OCI-LY7 (cell line): ENCODE results near the gene WDR47. TPM values are rescaled to one million over a fixed set of nuclear protein-coding genes. Genes with fewer than 3 reads are reported as not detected.

Experiments
- BruUV-seq: library from RNA; stranded (reverse); fragments of 400-500 nt; replicated peaks from 2 replicates; lab custom pipeline; 2021; lab: Mats Ljungman, UMichigan
- CTCF ChIA-PET: fragments of 300-600 bp; sonication (Branson Sonifier 250); formaldehyde crosslinking; loops from one replicate; lab custom pipeline; 2022; ENCODE audit warnings: antibody characterized with exemption; ENCODE audit not compliant: unreplicated experiment; lab: Charles Lee
- POLR2A ChIA-PET: fragments of 300-600 bp; sonication (Branson Sonifier 250); formaldehyde crosslinking; loops from one replicate; lab custom pipeline; 2022; ENCODE audit warnings: antibody characterized with exemption; lab: Charles Lee
- DNase-seq: peaks from one replicate; pipeline ENCODE4 v3.0.0-alpha.2; 2015; ENCODE audit warnings: low spot score
- H2AFZ ChIP-seq: fragments of 200-600 bp; sonication (generic), shearing (Covaris generic); 2 replicates; pipeline ENCODE4 v1.6.1; 2014; ENCODE audit warnings: mild to moderate bottlenecking, antibody characterized with exemption, low read length, moderate library complexity
- H3K27ac ChIP-seq: fragments of 200-600 bp; sonication (generic); 2 replicates; pipeline ENCODE4 v1.5.1; 2014; ENCODE audit warnings: mixed run types, low read depth, mild to moderate bottlenecking, moderate library complexity, low read length, inconsistent platforms; ENCODE audit not compliant: poor library complexity, severe bottlenecking
- H3K36me3 ChIP-seq: fragments of 200-600 bp; sonication (generic); 2 replicates; pipeline ENCODE4 v1.6.1; 2014; ENCODE audit warnings: mild to moderate bottlenecking, antibody characterized with exemption, low read length, moderate library complexity, mixed read lengths; ENCODE audit not compliant: insufficient read depth
- H3K4me1 ChIP-seq: fragments of 200-600 bp; sonication (generic); 2 replicates; pipeline ENCODE4 v1.5.1; 2014; ENCODE audit warnings: mild to moderate bottlenecking, low read length; ENCODE audit not compliant: insufficient read depth, poor library complexity, severe bottlenecking
- H3K4me2 ChIP-seq: fragments of 200-600 bp; sonication (generic); 2 replicates; pipeline ENCODE4 v1.6.1; 2014; ENCODE audit warnings: mild to moderate bottlenecking, low read length
- H3K4me3 ChIP-seq: fragments of 200-600 bp; sonication (generic); 2 replicates; pipeline ENCODE4 v1.5.1; 2014; ENCODE audit warnings: mild to moderate bottlenecking, low read depth, low read length; ENCODE audit not compliant: poor library complexity, severe bottlenecking
- H3K79me2 ChIP-seq: fragments of 200-600 bp; sonication (generic); 2 replicates; pipeline ENCODE4 v1.6.1; 2016; ENCODE audit warnings: low read depth, mild to moderate bottlenecking, low read length, moderate library complexity, mixed read lengths; ENCODE audit not compliant: insufficient read depth
- H3K9me2 ChIP-seq: fragments of 200-600 bp; sonication (generic); 2 replicates; pipeline ENCODE4 v1.6.1; 2016; ENCODE audit warnings: mild to moderate bottlenecking, low read length, mixed read lengths; ENCODE audit not compliant: insufficient read depth
- H3K9me3 ChIP-seq: fragments of 200-600 bp; sonication (generic); 2 replicates; pipeline ENCODE4 v1.6.1; 2014; ENCODE audit warnings: mild to moderate bottlenecking, mixed run types, low read length, mixed read lengths
- H4K20me1 ChIP-seq: fragments of 200-600 bp; sonication (generic); 2 replicates; pipeline ENCODE4 v1.6.1; 2014; ENCODE audit warnings: mild to moderate bottlenecking, antibody characterized with exemption, low read length, moderate library complexity, mixed read lengths; ENCODE audit not compliant: insufficient read depth
- EZH2phosphoT487 ChIP-seq: fragments of 200-600 bp; sonication (generic); IDR thresholded peaks from 2 replicates; pipeline ENCODE4 v1.6.1; 2018; ENCODE audit warnings: low read depth, borderline replicate concordance, mild to moderate bottlenecking, mixed run types, antibody characterized with exemption, low read length, moderate library complexity, mixed read lengths
- intact Hi-C: fragments of 100-400 bp; cut with micrococcal nuclease; formaldehyde crosslinking; loops from one replicate; pipeline ENCODE4 v1.10.0; 2022; ENCODE audit not compliant: unreplicated experiment
- total RNA-seq, 2 experiments: library from RNA; depleted of rRNA in 1 of 2; stranded (reverse); fragments of >200 nt in 1 of 2; shearing (Covaris generic) in 1 of 2; gene quantifications; 2 replicates each; pipeline ENCODE4 v1.2.3, GENCODE V29; 2014 to 2022
- TF ChIP-seq, protein P1 (sequence below): fragments of 200-600 bp; sonication (generic); conservative IDR thresholded peaks from 2 replicates; pipeline ENCODE4 v1.5.1; 2014; ENCODE audit warnings: mild to moderate bottlenecking, antibody characterized with exemption, low read length, moderate library complexity, mixed read lengths

The WDR47 gene
- total RNA-seq, 2 experiments from 2014 or later, result 11.0 to 12.0 TPM

DNA sequence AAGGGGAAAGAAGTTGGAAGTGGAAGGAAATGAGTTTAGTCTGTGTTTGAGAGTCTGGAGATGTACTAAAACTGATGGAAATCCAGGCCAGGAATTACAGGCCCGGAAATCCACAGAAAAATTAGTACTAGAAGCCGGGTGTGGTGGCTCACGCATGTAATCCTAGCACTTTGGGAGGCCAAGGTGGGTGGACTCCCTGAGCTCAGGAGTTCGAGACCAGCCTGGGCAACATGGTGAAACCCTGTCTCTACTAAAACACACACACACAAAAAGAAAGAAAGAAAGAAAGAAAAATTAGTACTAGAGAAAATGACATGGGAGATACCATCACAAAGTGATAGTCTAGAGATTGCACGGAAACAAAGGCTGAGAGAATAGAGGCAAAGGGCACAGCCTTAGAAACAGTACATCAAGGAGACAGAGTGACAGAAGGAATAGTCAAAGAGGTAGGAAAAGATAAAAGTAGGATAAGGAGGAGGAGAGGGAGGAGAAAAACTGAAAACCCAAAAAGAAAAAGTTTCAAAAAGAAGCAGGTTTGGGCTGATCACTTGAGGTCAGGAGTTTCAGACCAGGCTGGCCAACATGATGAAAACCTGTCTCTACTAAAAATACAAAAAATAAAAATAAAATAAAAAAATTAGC, 38.7 kb upstream of the WDR47 start:
- H3K4me3 ChIP-seq, result no peak overlapping the region
- no peaks in the 10 kb centered on the region for H3K9me3 ChIP-seq
- BruUV-seq, result no TSS peak
- no peak overlapping the region for H3K4me2 ChIP-seq
- H3K27ac ChIP-seq, result no peak overlapping the region
- DNase-seq, result no peak
- intact Hi-C loops, result no loop called here
- peaks cover 22% of the 10 kb centered on the region for H3K4me1 ChIP-seq
- TF ChIP-seq, protein P1, sequence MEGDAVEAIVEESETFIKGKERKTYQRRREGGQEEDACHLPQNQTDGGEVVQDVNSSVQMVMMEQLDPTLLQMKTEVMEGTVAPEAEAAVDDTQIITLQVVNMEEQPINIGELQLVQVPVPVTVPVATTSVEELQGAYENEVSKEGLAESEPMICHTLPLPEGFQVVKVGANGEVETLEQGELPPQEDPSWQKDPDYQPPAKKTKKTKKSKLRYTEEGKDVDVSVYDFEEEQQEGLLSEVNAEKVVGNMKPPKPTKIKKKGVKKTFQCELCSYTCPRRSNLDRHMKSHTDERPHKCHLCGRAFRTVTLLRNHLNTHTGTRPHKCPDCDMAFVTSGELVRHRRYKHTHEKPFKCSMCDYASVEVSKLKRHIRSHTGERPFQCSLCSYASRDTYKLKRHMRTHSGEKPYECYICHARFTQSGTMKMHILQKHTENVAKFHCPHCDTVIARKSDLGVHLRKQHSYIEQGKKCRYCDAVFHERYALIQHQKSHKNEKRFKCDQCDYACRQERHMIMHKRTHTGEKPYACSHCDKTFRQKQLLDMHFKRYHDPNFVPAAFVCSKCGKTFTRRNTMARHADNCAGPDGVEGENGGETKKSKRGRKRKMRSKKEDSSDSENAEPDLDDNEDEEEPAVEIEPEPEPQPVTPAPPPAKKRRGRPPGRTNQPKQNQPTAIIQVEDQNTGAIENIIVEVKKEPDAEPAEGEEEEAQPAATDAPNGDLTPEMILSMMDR, result no peak
- no peak for TF ChIP-seq EZH2phosphoT487
- H3K36me3 ChIP-seq, result no peaks in the 10 kb centered on the region
- no peaks in the 10 kb centered on the region for H3K9me2 ChIP-seq
- H4K20me1 ChIP-seq, result no peaks in the 10 kb centered on the region
- H3K79me2 ChIP-seq, result peaks cover 2% of the 10 kb centered on the region; the same call in 1 of the 2 replicates
- ChIA-PET POLR2A (no interaction called here), CTCF (no interaction called here)
- no peak overlapping the region for H2AFZ ChIP-seq

DNA sequence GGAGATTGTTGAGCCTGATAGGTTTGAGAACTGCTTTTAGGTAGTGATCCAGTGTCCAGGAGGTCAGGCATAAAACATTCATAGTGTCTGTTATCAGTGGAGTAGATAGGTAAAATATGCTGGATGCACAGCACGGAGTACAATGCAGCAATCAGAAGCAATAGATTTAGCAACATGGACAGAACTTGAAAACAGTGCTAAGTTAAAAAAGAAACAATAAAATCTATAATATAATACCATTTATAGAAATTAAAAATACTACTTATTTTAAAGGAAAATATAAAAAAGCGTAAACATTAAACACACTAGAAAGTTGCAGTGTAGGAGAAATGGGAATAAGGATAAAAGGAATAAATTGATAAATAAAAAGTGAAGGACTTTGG, 37.3 kb upstream of the WDR47 start:
- Histone ChIP-seq H3K9me2 (no peaks in the 10 kb centered on the region), H3K27ac (no peak overlapping the region), H2AFZ (no peak overlapping the region), H3K79me2 (peaks cover 14% of the 10 kb centered on the region), H3K9me3 (no peaks in the 10 kb centered on the region), H3K4me3 (no peak overlapping the region), H3K4me2 (no peak overlapping the region), H4K20me1 (no peaks in the 10 kb centered on the region), H3K4me1 (peaks cover 29% of the 10 kb centered on the region), H3K36me3 (no peaks in the 10 kb centered on the region)
- POLR2A ChIA-PET, result interaction anchor here (0.5 kb wide), 1 partner anchor 33 kb away, joined by 4 read pairs; no protein-coding TSS in a partner anchor
- CTCF ChIA-PET, result no interaction called here
- no peak for DNase-seq
- intact Hi-C loops, result no loop called here
- no peak for TF ChIP-seq EZH2phosphoT487
- TF ChIP-seq, protein P1, result no peak
- BruUV-seq, result no TSS peak

DNA sequence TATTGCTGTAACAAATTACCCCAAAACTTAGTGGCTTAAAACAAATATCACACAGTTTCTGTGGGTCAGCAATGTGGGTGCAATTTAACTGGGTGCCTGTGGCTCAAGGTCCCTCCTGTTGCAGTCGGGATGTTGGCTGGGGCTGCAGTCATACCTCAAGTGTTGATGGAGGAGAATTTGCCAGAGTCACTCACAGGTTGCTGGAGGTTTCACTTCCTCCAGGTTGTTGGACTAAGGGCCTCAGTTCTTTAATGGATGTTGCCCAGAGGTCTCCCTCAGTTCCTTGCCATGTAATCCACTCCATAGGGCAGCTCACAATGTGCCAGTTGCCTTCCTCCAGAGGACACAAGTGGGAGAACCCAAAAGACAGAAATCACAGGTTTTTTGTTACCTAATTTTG, 36.4 kb upstream of the WDR47 start:
- H3K4me3 ChIP-seq, result no peak overlapping the region
- H3K9me3 ChIP-seq, result no peaks in the 10 kb centered on the region
- intact Hi-C loops, result no loop called here
- peaks cover 14% of the 10 kb centered on the region for H3K79me2 ChIP-seq
- DNase-seq, result peak; percentile 57
- peaks cover 6% of the 10 kb centered on the region; the same call in 1 of the 2 replicates for H3K36me3 ChIP-seq
- H3K27ac ChIP-seq, result no peak overlapping the region
- peak overlapping the region; percentile 27 for H3K4me2 ChIP-seq
- ChIA-PET POLR2A (interaction anchor here (1.2 to 1.3 kb wide), 3 partner anchors 12 to 199 kb away, joined by 3 to 12 read pairs (median 3); partner anchors contain the start of gene TMEM167B), CTCF (no interaction called here)
- no peak for TF ChIP-seq EZH2phosphoT487
- TF ChIP-seq, protein P1, result no peak
- peaks cover 29% of the 10 kb centered on the region for H3K4me1 ChIP-seq
- H4K20me1 ChIP-seq, result no peaks in the 10 kb centered on the region
- H2AFZ ChIP-seq, result peak overlapping the region; percentile 60; the same call in 1 of the 2 replicates
- BruUV-seq, result no TSS peak
- no peaks in the 10 kb centered on the region for H3K9me2 ChIP-seq
